Left lung (tissue), 10 donors: ENCODE data around the gene FHOD3. TPM values are rescaled to one million over a fixed set of nuclear protein-coding genes. Genes with fewer than 3 reads are reported as not detected.
A peak's percentile ranks its signal among the peaks of the same experiment; 100 is the strongest.

ENCODE experiments used
- ATAC-seq: fragments of 200-7000 bp; cut with Tn5 transposase; one replicate; pipeline ENCODE4 v1.9.1; 2020; ENCODE audit warnings: moderate library complexity
- DNase-seq, 4 donors: peaks; one replicate each; pipeline ENCODE4 v3.0.0-alpha.2; 2013 to 2020
- H3K27ac ChIP-seq, 2 donors: fragments of 200-600 bp; sonication (generic) in 1 of 2; one replicate each; pipeline versions ENCODE4 v1.5.0 to v1.8.0; 2020 to 2021
- H3K27me3 ChIP-seq, 2 donors: fragments of 200-600 bp; sonication (generic) in 1 of 2; one replicate each; pipeline versions ENCODE4 v1.5.0 to v1.8.0; 2020 to 2021
- H3K36me3 ChIP-seq, 2 donors: fragments of 200-600 bp; sonication (generic) in 1 of 2; one replicate each; pipeline versions ENCODE4 v1.5.0 to v1.8.0; 2020 to 2021
- H3K4me1 ChIP-seq, 2 donors: fragments of 200-600 bp; one replicate each; pipeline ENCODE4 v1.8.0; 2021
- H3K4me3 ChIP-seq, 2 donors: fragments of 200-600 bp; sonication (generic) in 1 of 2; one replicate each; pipeline versions ENCODE4 v1.5.0 to v1.8.0; 2020 to 2021; ENCODE audit warnings: mild to moderate bottlenecking in 1 of 2
- H3K9me3 ChIP-seq, 2 donors: fragments of 200-600 bp; sonication (generic) in 1 of 2; one replicate each; pipeline versions ENCODE4 v1.5.0 to v1.8.0; 2020 to 2021
- CTCF ChIP-seq, 2 donors: fragments of 200-600 bp; sonication (generic) in 1 of 2; IDR thresholded peaks; one replicate each; pipeline versions ENCODE4 v1.5.0 to v1.8.0; 2021; ENCODE audit warnings: antibody characterized with exemption in 2 of 2
- intact Hi-C, 2 donors: fragments of 100-400 bp; cut with DNase I; formaldehyde crosslinking; loops; one replicate each; pipeline versions ENCODE4 v1.11.2 to v1.14.2; 2022
- polyA plus RNA-seq, 6 donors: library from polyadenylated mRNA; unstranded; fragments of 120-200 nt; gene quantifications; one replicate each; pipeline ENCODE4 v1.2.1, GENCODE V29; 2013; ENCODE audit not compliant: insufficient read length in 6 of 6
- total RNA-seq, 2 donors: library from RNA; stranded (reverse); fragmentation: NEBNext Ultra II Directional; extraction: Animal tissue kit (Norgen Biotek cat#: 25700); gene quantifications; one replicate each; pipeline ENCODE4 v1.2.1, GENCODE V29; 2021
- donor health status: DM: no; HTN: yes; CAD: no.
- donor health status: DM: no; HTN: no; CAD: no.

Gene FHOD3
- total and polyA plus RNA-seq, 8 donors, result 0.55 to 2.9 (median 1.5) TPM

DNA sequence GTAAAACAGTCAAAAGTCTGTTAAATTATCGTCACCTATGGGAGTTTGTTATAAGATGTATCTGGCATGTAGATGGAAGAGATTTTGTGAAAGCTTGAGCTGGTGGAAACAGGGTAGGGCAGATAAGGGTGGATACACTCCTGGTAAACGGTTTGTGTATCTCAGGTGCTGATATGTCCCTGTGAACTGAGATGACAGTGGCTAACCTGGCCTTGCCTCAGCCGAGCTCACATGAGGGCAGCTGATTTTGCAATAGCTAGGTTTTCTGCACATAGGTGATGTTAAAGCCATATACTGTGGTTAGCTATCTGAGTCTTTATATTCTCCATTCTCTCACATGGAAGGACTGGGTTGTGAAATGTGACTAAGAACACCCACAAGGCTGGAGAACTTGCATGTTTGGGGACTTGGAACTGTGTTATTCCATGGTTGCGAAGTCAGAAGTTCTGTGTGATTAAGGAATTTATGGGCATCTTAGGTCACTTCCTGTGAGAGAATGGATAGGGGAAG lies 326.2 kb downstream of the FHOD3 start:
- no peaks in the 10 kb centered on the region for H3K4me1 ChIP-seq

GRCh38 chr18:36624451-36625167 lies 327.1 kb downstream of the FHOD3 start:
- ATAC-seq, result no peak
- Histone ChIP-seq H3K27ac (no peak overlapping the region), H3K4me3 (no peak overlapping the region), H3K36me3 (no peaks in the 10 kb centered on the region), H3K4me1 (no peaks in the 10 kb centered on the region), H3K27me3 (no peaks in the 10 kb centered on the region), H3K9me3 (no peaks in the 10 kb centered on the region)
- intact Hi-C loops, result no loop called here
- DNase-seq, result no peak
- TF ChIP-seq CTCF (IDR thresholded peaks at IDR 0.05), result no peak

More for the DNA sequence above, 326.2 kb downstream of the FHOD3 start:
- TF ChIP-seq CTCF (IDR thresholded peaks at IDR 0.05), result no peak
- intact Hi-C loops, result no loop called here
- DNase-seq (no peak), ATAC-seq (no peak)
- Histone ChIP-seq H3K9me3 (no peaks in the 10 kb centered on the region), H3K27ac (no peak overlapping the region), H3K4me3 (no peak overlapping the region), H3K27me3 (no peaks in the 10 kb centered on the region), H3K36me3 (no peaks in the 10 kb centered on the region)

DNA sequence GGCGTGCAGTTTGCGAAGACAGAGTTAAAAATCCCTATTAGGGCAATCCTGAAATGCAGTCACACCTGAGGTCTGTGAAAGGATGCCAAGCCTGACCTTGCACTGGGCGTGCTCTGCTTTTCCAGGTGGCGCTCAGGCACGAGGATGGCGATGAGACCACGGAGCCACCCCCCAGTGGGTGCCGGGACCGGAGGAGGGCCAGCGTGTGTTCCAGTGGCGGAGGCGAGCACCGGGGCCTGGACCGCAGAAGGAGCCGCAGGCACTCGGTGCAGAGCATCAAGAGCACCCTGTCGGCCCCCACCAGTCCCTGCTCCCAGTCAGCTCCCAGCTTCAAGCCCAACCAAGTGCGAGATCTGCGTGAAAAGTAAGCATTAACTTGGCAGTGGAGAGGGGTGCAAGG lies 327.9 kb downstream of the FHOD3 start:
- no peak for TF ChIP-seq CTCF (IDR thresholded peaks at IDR 0.05)
- Histone ChIP-seq H3K4me3 (no peak overlapping the region), H3K27me3 (no peaks in the 10 kb centered on the region), H3K36me3 (no peaks in the 10 kb centered on the region), H3K4me1 (no peaks in the 10 kb centered on the region), H3K9me3 (no peaks in the 10 kb centered on the region), H3K27ac (no peak overlapping the region)
- no peak for ATAC-seq
- intact Hi-C loops, result no loop called here
- peak in 1 of 4 donors; percentile 73 for DNase-seq

GRCh38 chr18:36627637-36628036 lies 330.1 kb downstream of the FHOD3 start:
- no peak for ATAC-seq
- no peak for TF ChIP-seq CTCF (IDR thresholded peaks at IDR 0.05)
- Histone ChIP-seq H3K9me3 (no peaks in the 10 kb centered on the region), H3K4me3 (no peak overlapping the region), H3K36me3 (no peaks in the 10 kb centered on the region), H3K4me1 (no peaks in the 10 kb centered on the region), H3K27ac (no peak overlapping the region), H3K27me3 (no peaks in the 10 kb centered on the region)
- no peak for DNase-seq
- intact Hi-C loops, result no loop called here

DNA sequence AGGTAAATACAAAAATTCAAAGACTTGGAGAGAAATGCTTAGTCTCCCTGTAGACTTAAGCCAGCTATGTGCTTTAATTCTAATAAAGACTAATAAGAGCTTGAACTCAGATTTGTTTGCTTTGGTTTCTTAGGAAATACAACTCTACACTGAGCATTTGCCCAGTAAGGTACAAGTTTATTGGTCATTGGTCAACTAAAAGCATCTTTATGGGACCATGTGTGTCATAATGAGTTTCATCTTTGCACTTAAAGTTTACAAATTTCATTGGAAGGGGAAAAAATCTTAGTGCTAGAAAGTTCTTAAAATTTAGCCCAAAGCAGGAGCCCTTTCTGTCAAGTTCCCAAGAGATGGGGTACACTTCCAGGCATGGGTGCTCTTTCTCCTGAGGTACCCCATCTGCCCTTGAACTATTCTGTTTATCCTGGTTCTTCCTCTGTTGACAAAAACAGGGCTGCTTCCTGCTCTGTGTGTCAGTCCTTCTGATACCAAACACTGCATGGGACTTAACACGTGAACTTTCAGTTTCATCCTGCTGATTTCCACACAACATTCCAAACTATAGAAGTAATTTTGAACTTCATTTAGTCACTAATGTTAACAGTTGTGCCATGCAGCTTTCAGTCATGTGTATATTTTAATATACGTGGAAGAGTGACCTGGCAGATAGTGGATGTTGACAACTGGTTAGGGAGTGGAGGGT lies 331.1 kb downstream of the FHOD3 start:
- H3K4me3 ChIP-seq, result no peak overlapping the region
- no peak overlapping the region for H3K27ac ChIP-seq
- H3K4me1 ChIP-seq, result no peaks in the 10 kb centered on the region
- H3K9me3 ChIP-seq, result no peaks in the 10 kb centered on the region
- no peak for DNase-seq
- H3K27me3 ChIP-seq, result no peaks in the 10 kb centered on the region
- no peak for TF ChIP-seq CTCF (IDR thresholded peaks at IDR 0.05)
- intact Hi-C loops, result no loop called here
- ATAC-seq, result no peak
- H3K36me3 ChIP-seq, result no peaks in the 10 kb centered on the region
